Activated CD4-positive, alpha-beta T cell treated with anti-CD3 and anti-CD28 coated beads, Interleukin-2, amount 50 U/mL, for 16 hours (primary cell): ENCODE results near the gene ANKRD30A.
"Not testable (repeated sequence)": the region's sequence is repeated elsewhere in the genome, so short reads cannot be mapped to it uniquely, and the experiment has no call there.

Source experiments
- DNase-seq: peaks from one replicate; pipeline ENCODE4 v3.0.0-alpha.2; 2020

The ANKRD30A gene

GRCh38 chr10:37263304-37263703 is 137.9 kb downstream of the ANKRD30A start:
- DNase-seq, result no peak

DNA sequence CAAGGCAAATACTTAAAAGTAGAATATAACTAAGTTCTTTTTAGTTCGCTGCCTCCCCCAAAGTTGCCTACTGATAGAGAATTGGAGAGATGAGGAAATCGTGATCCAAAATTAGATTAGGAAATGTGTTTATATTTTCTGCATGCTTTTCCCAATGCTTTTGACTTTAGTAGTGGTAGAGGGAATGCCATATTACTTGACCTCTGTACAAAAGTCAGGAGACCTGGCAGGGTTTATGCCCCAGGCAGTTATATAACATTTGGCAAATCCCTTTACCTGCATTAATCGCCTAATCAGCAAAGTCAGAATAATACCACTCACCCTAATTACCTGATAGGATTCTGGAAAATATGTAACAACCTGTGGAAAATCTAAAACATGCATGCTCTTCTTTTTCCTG is 142.9 kb downstream of the ANKRD30A start:
- no peak for DNase-seq

- DNase-seq, result no peak
Observed at GRCh38 chr10:37269554-37270256, 144.3 kb downstream of the ANKRD30A start.

GRCh38 chr10:37275216-37275777 is 149.9 kb downstream of the ANKRD30A start:
- DNase-seq, result no peak

DNA sequence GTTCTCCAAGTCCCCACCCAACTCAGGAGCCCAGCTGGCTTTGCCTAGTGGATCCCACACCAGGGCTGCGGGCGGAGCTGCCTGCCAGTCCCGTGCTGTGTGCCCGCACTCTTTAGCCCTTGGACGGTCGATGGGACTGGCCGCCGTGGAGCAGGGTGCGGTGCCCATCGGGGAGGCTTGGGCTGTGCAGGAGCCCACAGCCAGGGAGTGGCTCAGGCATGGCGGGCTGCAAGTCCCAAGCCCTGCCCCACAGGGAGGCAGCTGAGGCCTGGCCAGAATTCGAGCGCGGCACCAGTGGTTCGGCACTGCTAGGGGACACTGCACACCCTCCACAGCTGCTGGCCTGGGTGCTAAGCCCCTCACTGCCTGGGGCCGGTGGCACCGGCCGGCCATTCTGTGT is 159.7 kb downstream of the ANKRD30A start:
- DNase-seq, result no peak

- no peak for DNase-seq
Observed at GRCh38 chr10:37289833-37290464, 164.6 kb downstream of the ANKRD30A start.

- DNase-seq, result no peak
Observed at GRCh38 chr10:37301271-37301670, 175.9 kb downstream of the ANKRD30A start.

- DNase-seq, result no peak
Observed at GRCh38 chr10:37304036-37304435, 178.6 kb downstream of the ANKRD30A start.

DNA sequence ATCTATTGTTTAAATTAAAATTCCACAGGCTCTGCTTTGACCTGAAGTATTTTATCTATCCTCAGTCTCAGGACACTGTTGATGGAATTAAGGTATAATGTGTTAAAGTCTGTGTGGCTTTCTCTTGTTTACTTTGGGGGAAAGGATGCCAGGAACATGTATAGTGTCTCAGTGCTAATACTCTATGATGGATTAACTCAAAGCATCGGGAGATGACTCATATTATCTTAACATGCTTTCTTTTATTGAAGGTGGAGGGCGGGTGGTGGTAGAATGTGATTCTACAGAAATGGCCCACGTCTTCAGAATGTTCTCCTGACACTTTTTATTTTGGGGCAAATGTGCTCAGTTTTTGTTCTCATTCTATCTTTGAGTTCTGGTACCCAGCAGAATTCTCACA is 189.0 kb downstream of the ANKRD30A start:
- no peak for DNase-seq

DNA sequence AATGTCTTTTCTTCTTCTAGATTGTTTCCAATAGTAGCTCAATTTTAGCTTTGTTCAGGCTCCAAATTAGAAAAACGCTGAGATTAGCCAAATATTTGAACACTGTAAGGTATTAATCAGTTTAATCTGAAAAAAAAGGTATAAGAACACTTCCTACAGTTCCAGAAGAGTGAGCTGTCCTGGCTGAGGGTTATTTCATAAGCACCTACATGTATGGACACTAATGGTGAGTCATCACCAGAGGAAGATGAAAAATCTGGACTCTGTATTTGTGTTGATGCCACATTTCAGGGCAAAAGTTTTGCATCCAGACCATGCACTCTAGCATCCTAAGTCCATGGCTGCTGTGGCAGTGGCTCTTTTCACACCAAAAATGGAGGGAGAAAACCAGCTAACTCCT is 189.5 kb downstream of the ANKRD30A start:
- no peak for DNase-seq

- no peak for DNase-seq
Observed at GRCh38 chr10:37344413-37344812, 219.0 kb downstream of the ANKRD30A start.

- DNase-seq, result no peak
Observed at GRCh38 chr10:37379991-37380390, 254.6 kb downstream of the ANKRD30A start.

DNA sequence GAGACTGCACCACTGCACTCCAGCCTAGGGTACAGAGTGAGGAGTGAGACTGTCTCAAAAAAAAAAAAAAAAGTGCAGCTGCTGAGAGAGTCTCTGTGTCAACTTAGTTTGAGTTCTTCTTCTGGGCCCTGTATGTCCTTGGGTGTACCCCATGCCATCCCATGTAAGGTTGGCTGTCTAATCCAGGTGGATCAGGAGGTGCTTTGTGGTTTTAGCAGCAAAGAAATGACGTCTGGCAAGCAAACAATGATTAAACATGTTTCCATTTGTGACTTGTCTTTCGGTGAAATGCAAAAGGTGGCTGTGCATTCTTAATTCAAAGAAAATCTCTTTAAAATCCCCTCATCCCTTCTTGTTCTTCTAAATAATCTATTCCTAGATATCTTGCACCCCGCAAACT is 255.9 kb downstream of the ANKRD30A start:
- DNase-seq, result no peak

GRCh38 chr10:37384923-37385322 is 259.5 kb downstream of the ANKRD30A start:
- DNase-seq, result no peak

DNA sequence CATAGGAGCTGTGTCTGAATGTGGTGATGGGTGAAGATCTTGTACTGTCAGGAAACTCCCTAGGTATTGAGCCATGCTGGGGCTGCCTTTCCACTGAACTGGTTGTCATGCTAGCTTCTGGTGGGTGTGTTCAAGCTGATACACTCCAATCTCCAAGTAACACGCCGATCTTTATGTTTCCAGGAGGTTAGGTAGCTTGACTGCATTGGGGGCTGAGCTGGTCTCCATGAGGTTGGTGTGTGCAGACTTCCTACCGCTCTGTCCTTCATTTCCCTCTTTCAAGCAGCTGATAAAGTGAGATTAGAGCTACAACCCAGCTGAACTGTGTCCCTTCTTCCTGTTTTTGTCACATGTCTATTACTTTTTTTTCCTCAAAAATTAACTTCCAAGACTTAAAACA is 265.5 kb downstream of the ANKRD30A start:
- no peak for DNase-seq

- not testable (repeated sequence) for DNase-seq
Observed at GRCh38 chr10:37400774-37401173, 275.4 kb downstream of the ANKRD30A start.

DNA sequence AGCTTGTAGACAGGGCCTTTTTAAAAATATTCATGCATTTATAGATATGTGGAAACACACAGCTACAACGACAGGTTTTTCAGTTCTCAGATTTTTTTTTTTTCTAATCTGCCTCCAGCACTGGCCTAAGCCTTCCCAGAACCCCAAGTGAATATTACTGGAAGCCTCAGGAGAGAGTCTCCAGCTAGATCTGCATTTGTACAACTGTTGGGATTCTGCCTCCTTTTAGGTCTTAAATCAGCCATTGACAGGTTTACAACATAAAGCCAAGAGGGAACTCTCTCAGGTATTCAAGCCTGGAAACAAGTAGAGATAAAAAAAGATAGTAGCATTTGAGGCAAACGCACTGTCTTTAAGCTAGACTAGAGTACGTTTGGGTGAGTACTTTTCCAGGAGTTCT is 275.8 kb downstream of the ANKRD30A start:
- DNase-seq, result no peak

GRCh38 chr10:37403776-37404175 is 278.4 kb downstream of the ANKRD30A start:
- DNase-seq, result no peak
